Right renal pelvis (tissue), 4 donors: ENCODE data around the gene NAA16. TPM values are rescaled to one million over a fixed set of nuclear protein-coding genes. Genes with fewer than 3 reads are reported as not detected.

Experiments used
- DNase-seq, 4 donors: peaks; one replicate each; pipeline ENCODE4 v3.0.0-alpha.2; 2013; ENCODE audit warnings: low read depth in 4 of 4, low spot score in 3 of 4, missing footprints in 1 of 4
- polyA plus RNA-seq, 4 donors: library from polyadenylated mRNA; unstranded; fragments of 120-200 nt; gene quantifications; one replicate each; pipeline ENCODE4 v1.2.1, GENCODE V29; 2013; ENCODE audit not compliant: insufficient read length in 4 of 4

NAA16 gene
- polyA plus RNA-seq, 4 donors, result 26.5 to 34.4 (median 28.6) TPM

- DNase-seq, result no peak
Measured at GRCh38 chr13:41302743-41303142, 8.3 kb upstream of the NAA16 start.

DNA sequence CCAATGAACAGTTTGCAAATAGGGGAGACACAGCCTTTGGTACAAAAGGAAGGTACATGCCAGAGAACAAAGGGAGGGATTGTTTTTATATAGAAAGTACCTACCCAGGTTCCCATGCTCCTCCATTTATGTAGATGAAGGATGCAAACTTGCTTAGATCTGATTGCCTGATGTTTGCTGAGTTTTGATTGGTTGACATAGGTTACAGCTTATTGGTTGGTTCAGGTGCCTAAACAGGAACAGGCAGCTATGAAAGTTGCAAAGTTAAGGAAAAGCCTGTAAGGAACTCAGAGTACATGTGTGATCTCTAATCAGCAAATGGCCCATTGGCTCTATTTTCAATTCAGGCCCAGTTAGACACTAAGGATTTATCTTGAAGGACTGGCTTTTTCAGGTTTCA is 6.5 kb upstream of the NAA16 start:
- DNase-seq, result no peak

- no peak for DNase-seq
Measured at GRCh38 chr13:41306271-41307145, 4.6 kb upstream of the NAA16 start.

DNA sequence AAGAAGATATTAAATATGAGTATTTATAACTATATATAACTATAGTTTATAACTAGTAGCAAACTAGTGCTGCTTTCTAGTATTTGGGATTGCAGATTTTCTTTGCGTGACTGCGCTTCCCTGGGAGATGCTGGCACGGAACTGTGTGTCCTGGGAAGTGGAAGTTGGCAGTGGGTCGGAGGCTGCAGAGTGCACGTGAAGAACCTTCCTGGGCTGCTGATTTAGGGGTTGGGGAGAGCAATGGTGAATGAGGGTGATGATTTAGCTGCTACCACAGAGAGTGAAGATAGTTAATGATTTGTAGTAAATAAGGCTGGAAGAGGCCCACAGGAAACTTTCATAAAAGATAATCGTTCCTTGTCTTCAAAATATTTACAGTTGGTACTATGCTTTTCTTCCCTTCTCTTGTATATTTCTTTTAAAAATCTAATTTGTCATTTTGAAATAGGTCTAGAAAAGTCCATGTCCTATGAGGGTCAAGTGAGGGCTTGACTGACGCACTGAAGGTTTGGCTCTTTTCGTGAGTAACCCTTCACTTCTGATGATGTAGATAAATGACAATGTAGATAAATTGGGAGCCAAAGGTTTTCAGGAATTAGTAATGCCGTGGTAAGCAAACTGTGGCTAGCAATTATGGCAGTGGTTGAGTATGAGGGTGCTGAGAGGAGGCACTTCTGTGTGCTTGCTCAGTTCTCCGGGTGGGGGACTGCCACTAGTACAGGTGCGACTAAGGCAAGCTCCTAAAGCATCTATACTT is 3.0 kb upstream of the NAA16 start:
- no peak for DNase-seq

DNA sequence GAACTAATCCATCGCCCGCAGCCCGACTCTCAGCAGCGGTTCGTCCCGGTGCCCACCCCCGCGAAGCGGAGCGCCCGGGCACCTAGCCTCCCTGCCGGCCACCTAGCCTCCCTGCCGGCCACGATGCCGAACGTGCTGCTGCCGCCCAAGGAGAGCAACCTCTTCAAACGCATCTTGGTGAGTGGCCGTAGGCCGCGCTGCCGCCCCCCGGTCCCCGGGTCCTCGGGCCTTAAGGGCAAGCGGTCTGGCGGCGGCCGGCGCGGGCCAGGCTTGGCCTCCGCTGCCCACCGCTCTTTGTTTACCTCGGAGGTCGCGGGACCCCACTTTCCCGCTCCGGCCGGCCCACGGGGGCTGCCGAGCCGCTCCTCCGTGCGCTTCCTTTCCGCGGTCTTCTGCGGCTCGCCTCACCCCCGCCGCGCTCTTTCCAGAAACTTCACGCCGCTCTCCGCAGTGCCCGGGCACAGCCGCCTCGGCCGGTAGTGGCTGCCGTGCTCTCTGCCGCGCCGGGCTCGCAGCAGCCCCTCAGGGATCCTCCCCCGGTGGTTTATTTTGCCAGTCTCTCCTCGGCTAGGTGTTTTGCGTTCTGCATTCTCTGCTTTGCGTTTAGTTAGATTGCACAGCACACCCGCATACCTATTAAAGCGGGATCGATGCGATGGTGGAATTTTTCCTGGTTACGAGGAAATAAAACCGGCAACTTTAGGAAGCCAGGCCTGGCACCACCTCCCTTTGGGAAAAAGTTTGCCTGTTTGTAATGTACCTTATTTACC is 524 bp downstream of the NAA16 start:
- peak in 3 of 4 donors; percentile 22 to 50 (median 23) for DNase-seq

DNA sequence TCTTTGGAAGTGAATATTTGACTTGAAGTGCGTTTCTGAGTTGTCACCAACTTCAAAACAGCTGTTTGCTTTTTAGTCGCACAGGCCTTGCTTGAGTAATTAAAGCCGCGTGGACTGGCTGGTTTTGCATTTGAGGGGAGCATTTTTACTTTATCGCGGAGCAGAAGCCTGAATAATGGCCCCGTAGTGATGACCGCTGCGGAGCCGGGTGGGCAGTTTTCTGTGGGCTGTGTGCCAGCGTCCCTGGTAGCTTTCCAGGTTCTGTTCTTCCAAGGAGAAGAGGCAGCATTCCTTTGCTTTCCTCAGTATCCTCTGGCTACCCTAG is 1.1 kb downstream of the NAA16 start:
- DNase-seq, result peak in 2 of 4 donors; percentile 27 to 45

GRCh38 chr13:41313117-41313516 is 2.0 kb downstream of the NAA16 start:
- DNase-seq, result no peak

GRCh38 chr13:41313659-41314197 is 2.7 kb downstream of the NAA16 start:
- DNase-seq, result no peak

DNA sequence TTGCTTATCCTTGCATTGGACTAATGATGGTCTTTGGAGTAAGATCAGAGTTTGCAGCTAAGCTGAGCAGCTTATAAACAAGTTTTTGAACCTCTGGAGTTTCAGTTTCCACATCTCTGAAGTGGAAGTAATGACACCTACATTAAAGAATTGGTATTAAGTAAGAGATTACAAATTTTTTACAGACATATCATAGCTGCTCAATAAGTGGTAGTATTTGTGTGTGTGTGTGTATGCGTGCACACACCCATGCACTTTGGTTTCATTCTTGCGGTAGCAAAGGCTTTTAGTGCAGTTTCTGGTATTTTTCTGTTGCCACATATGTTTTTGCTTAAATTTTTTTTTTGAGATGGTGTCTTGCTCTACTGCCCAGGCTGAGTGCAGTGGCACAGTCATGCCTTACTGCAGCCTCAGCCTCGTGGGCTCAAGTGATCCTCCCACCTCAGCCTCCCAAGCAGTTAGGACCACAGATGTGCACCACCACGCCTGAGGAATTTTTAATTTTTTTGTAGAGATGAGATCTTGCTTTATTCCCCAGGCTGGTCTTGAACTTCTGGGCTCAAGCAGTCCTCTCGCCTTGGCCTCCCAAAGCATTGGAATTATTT is 4.5 kb downstream of the NAA16 start:
- no peak for DNase-seq

DNA sequence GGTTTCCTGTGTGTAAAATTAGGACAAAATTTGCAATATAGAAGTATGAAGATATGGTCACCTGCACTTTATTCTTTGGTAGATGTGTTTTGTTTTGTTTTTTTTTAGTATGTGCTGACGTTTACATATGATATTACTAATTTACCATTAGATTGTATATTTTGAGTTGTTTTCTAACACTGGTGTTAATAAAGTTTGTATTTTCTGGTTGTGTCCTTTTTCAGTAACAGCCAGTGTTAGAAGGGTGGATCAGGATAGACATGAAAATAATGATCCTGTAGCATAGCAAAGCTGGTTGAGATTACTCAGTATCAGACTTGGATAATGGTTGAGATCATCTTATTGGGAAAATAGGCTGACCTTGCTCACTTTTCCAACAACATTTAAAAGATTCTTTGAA is 6.2 kb downstream of the NAA16 start:
- no peak for DNase-seq

- no peak for DNase-seq
Measured at GRCh38 chr13:41325752-41326151, 14.7 kb downstream of the NAA16 start.

GRCh38 chr13:41326661-41327060 is 15.6 kb downstream of the NAA16 start:
- no peak for DNase-seq

GRCh38 chr13:41327994-41328790 is 17.1 kb downstream of the NAA16 start:
- no peak for DNase-seq

GRCh38 chr13:41332829-41333228 is 21.8 kb downstream of the NAA16 start:
- DNase-seq, result no peak

- no peak for DNase-seq
Measured at GRCh38 chr13:41334810-41335209, 23.7 kb downstream of the NAA16 start.

DNA sequence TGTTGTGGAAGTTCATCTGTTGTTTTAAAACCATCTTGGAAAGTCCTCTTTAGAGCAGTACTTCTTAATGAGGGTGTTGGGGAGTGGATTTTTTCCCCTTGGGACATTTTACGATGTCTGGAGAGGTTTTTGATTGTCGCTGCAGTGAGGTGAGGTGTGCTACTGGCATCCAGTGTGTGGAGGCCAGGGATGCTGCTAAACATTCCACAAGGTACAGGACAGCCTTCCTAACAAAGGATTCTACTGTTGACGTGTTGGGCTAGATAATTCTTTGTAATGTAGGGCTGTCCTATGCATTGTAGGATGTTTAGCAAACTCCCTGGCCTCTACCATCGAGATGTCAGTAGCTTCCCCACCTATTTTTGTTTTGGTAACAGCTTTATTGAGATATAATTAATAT is 33.3 kb downstream of the NAA16 start:
- no peak for DNase-seq

- no peak for DNase-seq
Measured at GRCh38 chr13:41345165-41345913, 34.3 kb downstream of the NAA16 start.

DNA sequence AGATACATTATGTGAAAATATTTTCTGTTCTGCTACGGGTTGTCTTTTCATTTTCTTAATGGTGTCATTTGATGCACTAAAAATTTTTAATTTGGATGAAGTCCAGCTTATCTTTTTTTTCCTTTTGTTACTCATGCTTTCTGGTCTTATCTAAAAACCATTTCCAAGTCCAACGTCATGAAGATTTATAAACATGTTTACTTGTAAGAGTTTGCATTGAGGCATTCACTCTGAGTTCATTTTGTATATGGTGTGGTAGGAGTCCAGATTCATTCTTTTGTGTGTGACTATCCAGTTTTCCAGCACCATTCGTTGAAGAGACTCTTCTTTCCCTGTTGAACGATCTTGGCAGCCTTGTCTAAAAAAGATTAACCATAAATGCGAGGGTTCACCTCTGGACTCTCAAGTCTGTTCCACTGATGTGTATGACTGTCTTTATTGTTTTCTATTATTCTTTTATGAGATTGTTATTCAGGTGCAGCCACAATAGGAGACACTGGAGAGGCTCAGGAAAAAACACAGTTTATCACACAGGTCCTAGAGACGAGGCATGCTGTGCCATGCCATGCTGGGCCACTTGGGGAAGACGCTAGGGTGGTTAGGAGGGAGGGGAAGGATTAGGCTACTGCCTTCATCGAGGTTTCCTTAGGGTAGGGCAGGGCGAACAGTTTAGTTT is 35.0 kb downstream of the NAA16 start:
- DNase-seq, result peak in 1 of 4 donors; percentile 5
